SW 1271 (cell line): ENCODE data around the gene FIGN.

Source experiments
- DNase-seq, 2 experiments: peaks; one replicate each; lab custom pipeline; 2025; lab: John Stamatoyannopoulos, UW

FIGN gene

GRCh38 chr2:163735685-163736432, at the start of gene FIGN:
Gene FIGN (minus strand): TSS chr2:163736008. CDS start chr2:163734927, 1,081 bp downstream.
- DNase-seq = peak; percentile 34 to 82

- no peak for DNase-seq
Measured at GRCh38 chr2:163785162-163785561, 49.4 kb upstream of the FIGN start.

- DNase-seq = no peak
Measured at GRCh38 chr2:163779970-163780597, 44.3 kb upstream of the FIGN start.

- DNase-seq = peak; percentile 66 to 90
Measured at GRCh38 chr2:163778045-163778781, 42.4 kb upstream of the FIGN start.

GRCh38 chr2:163775304-163775703, 39.5 kb upstream of the FIGN start:
- DNase-seq = peak in 1 of 2 experiments; percentile 21

- peak; percentile 54 to 88 for DNase-seq
Measured at GRCh38 chr2:163774862-163775261, 39.1 kb upstream of the FIGN start.

- no peak for DNase-seq
Measured at GRCh38 chr2:163773276-163773675, 37.5 kb upstream of the FIGN start.

- peak in 1 of 2 experiments; percentile 30 for DNase-seq
Measured at GRCh38 chr2:163771596-163771995, 35.8 kb upstream of the FIGN start.

GRCh38 chr2:163768881-163769695, 33.3 kb upstream of the FIGN start:
- no peak for DNase-seq

GRCh38 chr2:163767097-163767496, 31.3 kb upstream of the FIGN start:
- DNase-seq = no peak

GRCh38 chr2:163764566-163764965, 28.8 kb upstream of the FIGN start:
- no peak for DNase-seq

GRCh38 chr2:163759013-163759412, 23.2 kb upstream of the FIGN start:
- DNase-seq = no peak

GRCh38 chr2:163757814-163758213, 22.0 kb upstream of the FIGN start:
- DNase-seq = no peak

GRCh38 chr2:163756588-163756987, 20.8 kb upstream of the FIGN start:
- no peak for DNase-seq

GRCh38 chr2:163755366-163755765, 19.6 kb upstream of the FIGN start:
- DNase-seq = no peak

GRCh38 chr2:163753726-163754125, 17.9 kb upstream of the FIGN start:
- DNase-seq = no peak

- no peak for DNase-seq
Measured at GRCh38 chr2:163752267-163752666, 16.5 kb upstream of the FIGN start.

GRCh38 chr2:163751696-163752095, 15.9 kb upstream of the FIGN start:
- DNase-seq = no peak

GRCh38 chr2:163748420-163748819, 12.6 kb upstream of the FIGN start:
- DNase-seq = no peak

GRCh38 chr2:163741435-163741834, 5.6 kb upstream of the FIGN start:
- no peak for DNase-seq

GRCh38 chr2:163737563-163737962, 1.8 kb upstream of the FIGN start:
- no peak for DNase-seq

- DNase-seq = no peak
Measured at GRCh38 chr2:163737190-163737439, 1.3 kb upstream of the FIGN start.
